Measurements from ENCODE around the gene KLHL29.

Gene KLHL29

DNA sequence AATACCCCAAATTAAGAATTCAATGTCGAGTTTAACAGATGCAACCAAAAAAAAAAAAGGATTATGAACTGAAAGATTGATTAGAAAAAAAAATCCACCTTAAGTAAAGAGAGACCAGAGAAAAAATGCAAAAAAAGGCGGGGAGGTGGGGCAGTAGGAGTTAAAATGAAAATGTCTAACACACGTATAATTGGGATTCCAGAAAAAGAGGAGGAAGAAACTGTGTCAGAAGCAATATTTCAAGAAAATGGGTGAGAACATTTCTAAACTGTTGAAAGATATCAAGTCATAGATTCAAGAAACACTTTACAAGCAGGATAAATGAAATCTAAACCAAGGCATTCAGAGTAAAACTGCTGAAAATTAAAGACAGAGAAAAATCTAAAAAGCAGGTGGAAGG, 226.9 kb downstream of the KLHL29 start:
- no peak for DNase-seq (ENCODE audit: low read depth in 2 of 2)

DNA sequence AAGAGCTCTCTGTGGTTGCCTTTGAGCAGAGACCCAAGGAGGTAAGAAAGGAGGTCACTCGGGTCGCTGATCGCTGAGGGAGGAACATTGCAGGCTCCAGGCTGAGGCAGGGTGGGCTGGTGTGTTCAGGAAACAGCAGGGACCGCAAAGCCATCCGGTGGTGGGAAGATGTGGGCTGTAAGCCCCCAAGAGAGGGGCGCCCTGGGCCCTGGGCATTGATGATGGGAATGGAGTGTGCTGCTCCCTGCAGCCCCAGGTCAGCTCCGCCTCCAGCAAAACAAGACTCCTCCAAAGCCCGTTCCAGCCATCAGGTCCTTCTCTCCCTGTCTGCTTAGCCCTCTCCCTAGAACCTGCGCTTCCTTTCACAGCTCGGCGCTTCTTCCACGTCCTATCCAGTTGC, 229.7 kb downstream of the KLHL29 start:
- DNase-seq (ENCODE audit: low read depth in 2 of 2) = no peak

DNA sequence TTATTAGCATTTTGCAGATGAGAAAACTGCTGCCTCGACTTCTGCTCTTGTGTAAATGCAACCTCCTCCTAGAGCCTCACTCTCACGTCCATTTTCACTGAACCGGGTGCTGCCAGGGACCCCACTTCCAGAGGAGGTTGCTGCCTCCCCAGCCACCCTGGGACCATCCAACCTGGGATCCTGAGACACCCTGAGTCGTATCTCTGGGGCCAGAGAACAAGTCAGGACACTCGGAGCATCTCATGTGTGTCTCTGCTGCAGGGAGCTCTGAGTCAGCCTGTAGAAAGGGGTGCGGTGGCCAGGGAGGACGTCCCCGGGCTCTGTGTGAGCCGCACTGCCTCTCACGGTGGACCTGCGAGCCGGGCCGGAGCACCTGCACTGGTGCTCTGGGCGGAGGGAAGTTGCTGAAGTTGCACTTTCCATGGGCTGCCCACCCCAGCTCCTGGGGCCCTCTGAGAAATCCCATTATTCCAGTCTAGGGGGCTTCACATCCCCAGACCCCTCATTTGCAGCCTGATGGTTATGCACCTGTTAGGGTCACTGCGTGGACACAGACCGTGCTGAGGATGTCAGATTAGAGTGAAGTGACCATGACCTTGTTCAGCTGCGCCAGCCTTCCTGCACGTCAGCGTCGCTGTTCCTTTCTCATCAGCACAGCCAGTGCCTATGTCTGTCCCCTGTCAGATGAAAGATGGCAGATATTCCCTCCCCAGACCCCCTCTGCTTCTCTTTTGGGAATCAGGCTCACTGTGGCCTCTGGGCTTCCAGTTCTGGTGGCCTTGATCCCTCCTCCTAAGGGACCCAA, 230.4 kb downstream of the KLHL29 start:
- no peak for DNase-seq (ENCODE audit: low read depth in 2 of 2)

DNA sequence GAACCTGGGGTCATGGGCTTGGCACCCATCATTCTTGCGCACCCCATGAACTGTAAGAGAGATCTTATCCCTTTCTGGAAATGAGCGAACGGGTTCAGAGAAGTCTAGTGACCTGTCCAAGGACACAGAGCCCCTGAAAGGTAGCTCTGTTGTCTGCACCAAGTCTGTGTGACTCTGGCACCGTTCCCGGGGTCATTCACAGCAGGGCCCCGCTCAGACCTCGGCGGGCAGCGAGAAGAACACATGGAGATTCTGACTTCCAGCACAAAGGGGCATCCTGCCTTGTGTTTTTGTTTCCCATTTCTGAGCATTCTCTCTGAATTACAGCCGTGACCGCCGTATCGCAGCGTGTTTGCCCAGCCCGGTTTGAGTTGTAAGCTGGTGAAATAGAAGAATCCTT, 231.7 kb downstream of the KLHL29 start:
- no peak for DNase-seq (ENCODE audit: low read depth in 2 of 2)

DNA sequence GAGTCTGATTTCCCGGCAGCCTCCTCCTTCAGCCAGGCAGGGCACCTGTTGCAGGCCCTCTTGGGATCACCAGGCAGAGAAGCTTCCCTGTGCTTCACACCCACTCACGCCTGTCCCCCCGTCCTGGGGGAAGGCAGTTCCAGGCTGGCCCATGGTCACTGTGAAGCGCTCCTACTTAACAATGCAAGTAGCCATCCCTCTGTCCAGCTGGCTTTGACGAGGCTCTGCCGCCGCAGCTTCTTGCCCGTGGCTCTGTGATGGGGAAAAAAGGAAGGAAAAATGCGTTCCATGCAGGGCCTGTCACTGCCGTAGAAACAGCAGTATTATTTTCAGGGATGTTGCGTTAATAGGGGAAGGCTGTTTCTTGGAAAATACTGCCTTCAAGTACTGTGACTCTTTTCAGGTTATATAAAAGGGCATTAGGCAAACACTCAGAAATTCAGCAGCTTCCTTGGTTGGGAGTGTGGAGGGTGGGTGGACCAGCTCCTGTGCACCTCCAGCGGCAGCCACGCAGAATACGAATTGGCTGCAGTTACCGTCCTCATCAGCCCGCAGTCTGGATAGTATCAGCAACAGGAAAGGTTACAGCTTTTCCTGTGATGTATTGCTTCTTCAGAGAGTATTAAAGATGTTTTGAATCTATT, 232.3 kb downstream of the KLHL29 start:
- no peak for DNase-seq (ENCODE audit: low read depth in 2 of 2)

DNA sequence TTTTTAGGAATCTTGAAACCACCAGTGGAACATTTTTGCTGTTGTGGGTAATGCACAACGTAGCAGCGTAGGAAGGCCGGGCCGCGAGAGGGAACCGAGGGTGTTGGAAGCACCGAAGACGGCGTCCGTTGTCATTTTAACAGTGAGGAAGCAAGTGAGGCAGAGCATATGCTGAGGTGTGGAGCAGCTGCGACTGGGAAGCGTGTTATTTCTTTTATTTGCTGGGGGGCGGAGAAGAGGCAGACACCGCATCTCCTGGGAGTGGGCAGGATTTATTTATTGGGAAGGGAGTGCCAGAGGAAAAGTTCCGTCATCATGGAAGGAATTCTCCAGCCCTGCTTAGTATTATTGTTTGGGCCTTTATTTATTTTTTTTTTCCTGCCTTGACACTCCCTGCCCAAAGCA, 232.8 kb downstream of the KLHL29 start:
- DNase-seq (ENCODE audit: low read depth in 2 of 2) = no peak

DNA sequence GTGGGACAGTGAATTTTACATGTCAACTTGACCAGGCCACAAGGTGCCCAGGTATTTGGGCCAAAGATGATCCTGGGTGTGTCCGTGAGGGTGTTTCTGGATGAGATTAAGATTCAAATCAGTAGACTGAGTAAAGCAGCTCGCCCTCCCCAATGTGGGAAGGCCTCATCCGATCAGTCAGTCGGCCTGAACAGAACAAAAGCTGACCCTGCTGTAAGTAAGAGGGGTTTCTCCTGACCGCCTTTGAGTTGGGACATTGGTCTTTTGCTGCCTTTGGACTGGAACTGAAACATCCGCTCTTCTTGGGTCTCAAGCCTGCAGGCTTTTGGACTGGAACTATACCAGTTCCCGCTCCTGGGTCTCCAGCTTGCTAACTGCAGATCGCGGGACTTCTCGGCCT, 233.3 kb downstream of the KLHL29 start:
- no peak for DNase-seq (ENCODE audit: low read depth in 2 of 2)

DNA sequence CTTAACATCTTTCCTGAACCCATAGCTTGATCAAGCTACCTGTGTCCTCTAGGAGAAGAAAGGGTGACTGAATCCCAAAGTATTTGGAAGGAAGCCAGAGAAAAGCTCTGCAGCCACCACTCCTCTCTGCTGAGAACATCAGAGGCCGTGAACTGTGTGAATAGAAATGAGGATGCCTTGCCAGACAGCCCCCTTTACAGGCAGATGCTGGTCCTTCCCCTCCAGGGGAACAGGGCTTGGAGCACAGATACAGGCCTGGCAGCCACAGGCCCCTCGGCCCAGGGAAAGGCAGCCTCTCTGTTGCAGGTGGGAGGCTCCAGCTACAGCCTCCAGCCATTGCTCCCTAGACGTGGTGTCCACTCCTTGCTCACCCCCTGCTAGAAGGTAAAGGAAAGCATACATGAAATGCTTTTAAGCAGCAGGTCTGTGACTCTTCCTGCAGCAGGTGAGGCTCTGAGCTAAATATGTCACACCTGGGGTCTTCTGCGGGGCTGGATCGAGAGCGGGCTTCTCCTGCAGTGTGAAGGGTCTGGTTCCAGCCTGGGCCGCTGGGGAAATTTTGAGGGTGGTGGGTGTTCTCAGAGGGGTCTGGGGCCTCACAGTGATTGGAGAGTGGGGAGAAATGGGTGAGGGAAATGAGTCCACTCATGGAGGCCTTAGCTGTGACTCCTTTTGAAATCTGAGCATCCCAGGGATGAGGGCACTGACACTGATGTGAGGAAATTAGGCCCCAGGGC, 234.0 kb downstream of the KLHL29 start:
- no peak for DNase-seq (ENCODE audit: low read depth in 2 of 2)

DNA sequence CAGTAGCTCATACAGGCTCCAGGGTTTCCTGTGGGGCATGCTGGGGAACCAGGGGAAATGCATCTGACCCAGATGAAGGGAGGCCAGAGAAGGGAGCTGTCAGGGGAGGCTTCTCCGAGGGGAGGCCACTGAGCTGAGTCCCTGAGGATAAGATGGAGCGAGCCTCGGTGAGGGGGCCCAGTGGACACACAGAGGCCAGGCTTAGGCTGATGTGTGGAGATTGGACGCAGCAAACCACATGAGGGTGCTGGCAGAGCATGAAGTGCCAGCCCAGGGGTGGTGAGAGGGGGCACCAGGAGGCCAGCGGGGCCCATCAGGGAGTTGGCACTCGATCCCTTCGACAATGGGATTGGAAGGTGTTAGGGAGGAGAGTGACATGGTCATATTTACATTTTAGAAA, 235.0 kb downstream of the KLHL29 start:
- DNase-seq (ENCODE audit: low read depth in 2 of 2) = no peak

DNA sequence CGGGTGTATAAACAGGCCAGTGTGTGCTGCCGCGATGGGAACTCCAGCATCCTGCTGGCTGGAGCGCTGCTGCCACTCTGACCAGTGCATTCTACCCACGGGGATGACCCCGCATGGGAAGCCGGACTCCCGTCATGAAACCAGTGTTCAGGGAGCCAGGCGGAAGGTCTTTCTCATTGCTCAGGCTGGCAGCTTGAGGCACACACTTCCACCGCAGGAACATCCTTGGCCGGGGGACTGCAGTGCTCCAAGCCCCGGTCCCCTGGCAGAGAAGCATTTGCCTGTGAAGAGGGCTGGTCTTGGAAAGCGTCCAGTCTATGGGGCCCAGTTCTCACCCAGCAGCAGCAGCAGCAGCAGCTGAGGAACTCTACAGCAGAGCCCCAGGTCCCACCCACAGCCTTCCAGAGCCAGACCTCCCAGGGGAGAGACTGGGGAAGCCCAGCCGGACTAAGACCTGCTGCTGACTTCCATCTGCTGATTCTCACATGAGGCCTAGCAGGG, 235.9 kb downstream of the KLHL29 start:
- DNase-seq (ENCODE audit: low read depth in 2 of 2) = no peak

DNA sequence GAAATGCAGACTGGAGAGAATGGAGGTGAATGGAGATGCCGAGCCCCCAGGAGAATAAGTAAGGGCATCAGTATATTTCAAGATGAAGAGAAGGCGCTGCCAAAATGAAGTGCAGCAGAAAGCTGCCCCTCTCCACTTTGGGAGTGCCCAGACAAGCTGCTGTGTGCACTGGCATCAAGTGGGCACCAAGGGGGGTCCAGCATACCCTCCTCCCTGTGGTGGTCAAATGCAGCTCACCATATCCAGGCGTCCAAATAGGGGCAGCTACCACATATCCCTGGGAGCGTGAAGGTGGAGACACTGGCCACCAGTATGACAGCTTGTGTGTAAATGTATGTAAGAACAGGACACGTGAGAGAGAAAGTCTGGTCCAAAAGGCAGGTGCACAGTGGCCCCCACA, 236.6 kb downstream of the KLHL29 start:
- DNase-seq (ENCODE audit: low read depth in 2 of 2) = no peak

DNA sequence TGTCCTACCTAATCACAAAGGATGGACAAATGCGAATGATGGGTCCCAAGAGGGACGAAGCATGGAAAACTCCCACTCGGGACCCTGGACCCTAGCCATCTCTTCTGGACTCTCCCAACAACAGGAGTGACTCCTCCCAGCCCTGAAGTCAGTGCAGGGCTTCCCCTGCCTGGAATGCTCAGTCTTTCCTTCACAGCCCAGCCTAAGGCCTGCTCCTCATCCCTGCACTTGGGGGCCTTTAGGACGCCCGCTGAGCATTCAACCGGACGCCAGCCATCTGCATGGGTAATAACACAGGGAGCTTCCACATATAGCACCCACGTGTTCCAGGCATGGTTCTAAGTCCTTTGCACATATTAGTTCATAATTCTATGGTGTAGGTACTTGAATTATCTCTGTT, 237.5 kb downstream of the KLHL29 start:
- DNase-seq (ENCODE audit: low read depth in 2 of 2) = no peak

DNA sequence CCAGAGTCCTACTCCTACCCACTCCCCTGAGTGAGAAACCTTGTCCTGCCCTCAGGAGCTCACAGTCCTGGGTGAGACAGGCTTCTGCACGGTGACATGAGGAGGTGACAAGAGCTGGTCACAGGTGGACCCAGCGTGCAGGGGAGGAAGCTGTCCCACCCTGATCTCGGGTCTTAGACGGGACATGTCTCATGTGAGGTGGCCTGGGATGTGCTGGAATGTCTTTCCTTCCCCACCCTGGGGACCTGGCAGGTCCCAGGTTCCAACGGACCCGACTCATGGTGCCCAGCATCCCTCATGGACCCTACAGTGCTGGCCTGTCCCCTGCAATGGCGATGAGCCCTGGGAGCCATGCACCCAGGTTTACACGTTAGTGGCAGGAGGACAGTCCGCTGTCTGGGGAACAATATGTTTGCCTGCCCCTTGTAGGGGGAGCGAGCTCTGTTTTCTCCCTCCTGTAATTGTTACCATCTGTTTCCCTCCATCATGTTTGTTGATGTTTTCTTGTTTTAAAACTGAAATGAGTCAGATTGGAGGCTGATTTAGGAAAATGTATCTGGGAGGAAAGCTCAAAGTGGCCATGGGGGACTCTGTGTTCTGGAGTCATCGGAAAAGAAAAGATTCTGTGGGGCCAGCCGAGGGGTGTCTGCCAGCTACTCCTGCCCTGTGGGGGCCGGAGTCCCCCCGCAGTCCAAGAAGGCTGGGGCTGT, 238.1 kb downstream of the KLHL29 start:
- DNase-seq (ENCODE audit: low read depth in 2 of 2) = no peak

DNA sequence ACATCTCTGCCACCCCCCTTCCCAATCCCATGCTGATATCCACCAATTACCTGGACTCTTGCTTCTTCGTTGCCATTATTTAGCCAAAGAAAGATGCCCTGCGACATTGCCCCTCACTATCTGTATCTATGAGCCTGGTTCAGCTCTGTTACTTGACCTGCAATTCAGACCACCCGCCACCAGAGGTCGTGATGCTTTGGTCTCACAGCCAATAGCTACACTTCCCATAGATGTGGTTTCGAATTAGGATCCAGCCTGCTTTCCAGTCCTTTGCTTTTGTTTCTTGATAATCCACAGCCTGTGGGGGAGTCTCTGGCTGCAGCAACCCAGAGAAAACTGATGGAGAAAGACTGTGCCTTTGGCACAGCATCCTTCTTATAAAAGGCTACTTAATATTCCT, 239.4 kb downstream of the KLHL29 start:
- peak; percentile 18 to 48 for DNase-seq (ENCODE audit: low read depth in 2 of 2)

DNA sequence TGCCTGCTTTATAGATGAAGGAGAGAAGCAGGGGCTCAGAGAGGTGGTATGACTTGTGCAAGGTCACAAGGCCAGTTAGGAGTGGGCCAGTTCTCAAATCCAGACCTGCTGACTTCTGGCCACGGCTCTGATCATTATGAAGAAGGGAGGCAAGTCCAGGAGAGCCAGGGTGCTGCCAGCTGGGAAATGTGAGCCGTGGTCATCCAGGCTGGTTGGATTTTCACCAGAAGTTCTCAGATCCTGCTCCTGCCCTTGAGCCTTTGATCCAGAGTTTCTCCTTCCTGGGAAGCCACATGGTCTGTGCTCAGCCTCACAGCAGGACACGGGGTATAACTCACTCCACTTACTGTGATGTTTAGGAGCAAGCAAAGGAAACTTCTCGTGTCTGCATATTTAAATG, 239.9 kb downstream of the KLHL29 start:
- DNase-seq (ENCODE audit: low read depth in 2 of 2) = no peak

DNA sequence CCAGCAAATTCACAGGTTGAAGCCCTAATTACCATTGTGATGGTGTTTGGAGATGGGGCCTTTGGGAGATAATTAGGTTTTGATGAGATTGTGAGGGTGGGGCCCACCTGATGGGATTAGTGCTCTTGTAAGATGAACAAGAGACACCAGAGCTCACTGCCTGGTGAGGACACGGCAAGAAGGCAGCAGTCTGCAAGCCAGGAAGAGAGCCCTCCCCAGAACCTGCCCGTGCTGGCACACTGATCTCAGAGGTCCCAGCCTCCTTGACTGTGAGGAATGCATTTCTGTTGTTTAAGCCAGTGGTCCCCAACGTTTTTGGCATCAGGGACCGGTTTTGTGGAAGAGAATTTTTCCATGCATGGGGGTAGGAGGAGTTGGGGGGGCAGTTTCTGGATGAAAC, 240.7 kb downstream of the KLHL29 start:
- DNase-seq (ENCODE audit: low read depth in 2 of 2) = no peak

DNA sequence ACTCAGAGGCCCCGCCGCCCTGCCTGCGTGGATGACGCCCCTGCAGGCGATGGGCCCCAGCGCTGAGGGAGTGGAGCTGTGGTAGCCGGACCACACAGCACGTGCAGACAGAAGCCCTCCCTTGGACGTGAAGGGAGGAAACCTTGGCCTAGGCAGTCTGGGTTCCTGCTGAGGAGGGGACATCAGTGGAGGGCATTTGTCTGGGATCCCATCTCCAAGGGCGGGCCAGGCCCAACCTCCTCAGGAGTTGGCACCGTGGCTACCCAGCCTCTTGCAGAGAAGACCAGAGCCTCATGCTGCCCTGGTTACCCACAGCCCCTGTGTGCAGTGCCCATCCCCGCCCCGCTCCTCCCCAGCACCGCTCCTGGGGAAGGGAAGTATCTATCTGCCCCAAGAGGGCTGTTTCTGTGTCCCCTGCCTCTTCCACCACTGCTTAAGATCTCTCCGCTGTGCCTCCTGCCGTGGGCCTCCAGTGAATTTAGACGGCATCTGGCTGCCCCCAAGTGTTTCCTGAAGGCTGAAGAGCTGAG, 241.8 kb downstream of the KLHL29 start:
- no peak for DNase-seq (ENCODE audit: low read depth in 2 of 2)

DNA sequence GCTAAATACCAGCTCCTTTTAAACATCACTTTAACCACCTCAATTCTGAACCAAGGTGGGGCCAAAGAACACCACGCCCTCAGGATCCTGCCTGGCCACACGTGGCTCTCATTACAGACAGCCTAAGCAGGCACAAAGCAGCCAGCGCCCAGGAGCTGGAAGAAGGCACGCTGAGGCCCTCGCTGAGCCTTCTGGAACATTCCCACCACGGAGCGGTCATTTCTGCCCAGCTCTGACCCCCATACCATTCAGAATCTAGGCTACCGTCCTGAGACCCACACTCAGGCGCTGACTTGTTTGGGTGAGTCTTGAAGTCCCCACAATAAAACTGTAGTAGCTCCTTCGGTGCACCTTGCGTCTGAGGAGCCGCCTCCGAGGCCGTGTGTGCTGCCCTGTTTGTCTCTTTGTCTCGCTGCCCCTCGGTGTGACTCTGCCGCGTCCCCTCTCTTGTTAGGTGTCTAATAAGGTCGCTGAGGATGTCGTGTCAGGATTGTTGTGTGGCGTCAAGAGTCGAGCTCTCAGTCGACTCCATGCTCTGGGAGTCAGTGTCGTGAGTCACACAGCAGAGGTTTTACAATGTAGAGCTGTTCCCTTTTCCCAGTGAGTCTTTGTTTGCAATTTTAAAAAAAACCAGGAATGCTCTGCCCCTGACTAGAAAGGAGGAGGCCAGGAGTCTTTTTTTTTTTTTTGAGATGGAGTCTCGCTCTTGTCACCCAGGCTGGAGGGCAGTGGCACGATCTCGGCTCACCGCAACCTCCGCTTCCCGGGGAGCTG, 242.4 kb downstream of the KLHL29 start:
- no peak for DNase-seq (ENCODE audit: low read depth in 2 of 2)

DNA sequence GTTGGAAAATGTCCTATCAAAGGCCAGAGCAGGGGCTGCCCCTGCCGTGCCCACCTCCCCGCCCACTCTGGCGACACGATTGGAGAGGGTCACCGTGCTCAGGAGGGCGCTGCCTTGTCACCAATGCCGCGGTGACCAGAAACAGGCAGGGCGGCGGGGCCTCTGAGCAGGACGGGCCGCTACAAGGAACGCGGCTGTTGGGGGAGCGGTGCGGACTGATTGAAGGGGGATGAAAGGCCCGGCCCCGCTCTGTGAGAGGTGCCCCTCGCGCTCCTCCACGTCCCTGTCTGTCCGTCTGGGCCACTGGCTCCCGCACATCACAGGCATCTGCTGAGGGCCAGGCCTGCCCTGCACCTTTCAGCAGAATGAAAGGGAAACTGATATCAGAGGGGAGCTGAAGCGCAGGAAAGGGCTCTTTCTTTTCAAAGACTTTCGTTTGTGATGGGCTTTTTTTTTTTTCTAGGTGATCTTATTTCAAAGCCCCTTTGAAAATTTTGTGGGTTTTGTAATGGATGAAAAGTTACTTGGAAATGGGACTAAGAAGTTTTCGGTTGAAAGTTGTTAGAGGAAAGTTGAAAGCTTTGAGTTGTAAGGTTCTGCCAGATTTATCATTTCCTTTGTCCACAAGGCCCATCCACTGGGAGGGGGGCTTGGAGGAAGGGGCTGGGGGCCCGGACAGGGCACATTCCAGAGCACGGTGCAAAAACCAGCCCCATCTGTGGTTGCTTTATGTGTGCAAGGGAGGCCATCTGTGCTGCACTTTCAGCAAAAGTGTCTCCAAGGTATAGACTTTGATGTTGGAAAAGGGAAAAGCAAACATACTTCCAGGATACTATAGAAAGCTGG, 244.2 kb downstream of the KLHL29 start:
- DNase-seq (ENCODE audit: low read depth in 2 of 2) = no peak
